Stimulated activated CD8-positive, alpha-beta memory T cell treated with anti-CD3 and anti-CD28 coated beads, Interleukin-7, amount 100 ng/mL, for 48 hours (primary cell): Measurements from ENCODE around the gene PTPRCAP.
"Not testable (repeated sequence)": the region's sequence is repeated elsewhere in the genome, so short reads cannot be mapped to it uniquely, and the experiment has no call there.

Source experiments
- DNase-seq, 2 donors: peaks; one replicate each; pipeline ENCODE4 v3.0.0-alpha.2; 2020; ENCODE audit warnings: low read depth in 1 of 2; ENCODE audit errors: extremely low read depth in 1 of 2

The PTPRCAP gene, protein sequence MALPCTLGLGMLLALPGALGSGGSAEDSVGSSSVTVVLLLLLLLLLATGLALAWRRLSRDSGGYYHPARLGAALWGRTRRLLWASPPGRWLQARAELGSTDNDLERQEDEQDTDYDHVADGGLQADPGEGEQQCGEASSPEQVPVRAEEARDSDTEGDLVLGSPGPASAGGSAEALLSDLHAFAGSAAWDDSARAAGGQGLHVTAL

DNA sequence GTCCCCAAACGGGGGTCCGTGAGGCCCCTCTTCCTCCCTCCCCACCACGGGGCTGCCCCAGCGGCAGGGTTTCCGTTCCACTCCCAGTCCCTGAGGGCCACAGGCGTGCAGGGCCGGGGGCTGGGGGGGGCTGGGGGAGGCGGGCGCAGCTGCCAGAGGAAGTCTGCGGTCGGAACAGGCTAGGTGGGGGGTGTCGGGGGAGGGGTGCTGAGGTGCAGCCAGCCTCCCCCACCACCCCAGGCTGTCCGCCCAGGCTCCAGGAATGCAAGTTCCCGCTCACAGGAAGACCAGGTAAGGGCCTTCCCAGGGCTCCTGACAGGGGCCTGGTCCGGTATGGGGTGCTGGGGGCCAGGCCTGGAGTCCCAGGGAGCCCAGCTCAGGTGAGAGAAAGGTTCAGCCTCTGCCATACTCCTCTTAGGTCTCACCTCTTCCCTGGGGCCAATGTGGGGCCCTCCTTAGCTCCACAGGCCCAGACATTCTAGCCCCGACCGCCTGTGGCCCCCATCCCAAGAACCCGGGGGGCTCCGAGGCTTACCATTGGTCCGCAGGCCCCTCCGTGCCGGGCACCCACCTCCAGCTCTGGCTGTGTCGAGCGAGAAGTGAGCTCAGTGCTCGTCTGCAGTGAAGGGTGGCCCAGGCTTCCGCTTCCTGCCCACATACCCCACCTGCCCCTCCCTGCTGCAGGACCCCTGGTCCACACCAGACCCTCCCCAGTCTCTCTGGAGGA, at the start of gene PTPRCAP:
Gene PTPRCAP (minus strand): TSS at position 601 of the 727 bp plus-strand sequence. CDS start 63 bp downstream, at position 538.
- no peak for DNase-seq

- peak in 1 of 2 donors; percentile 70 for DNase-seq
Measured at GRCh38 chr11:67486481-67487195, 49.2 kb upstream of the PTPRCAP start.

DNA sequence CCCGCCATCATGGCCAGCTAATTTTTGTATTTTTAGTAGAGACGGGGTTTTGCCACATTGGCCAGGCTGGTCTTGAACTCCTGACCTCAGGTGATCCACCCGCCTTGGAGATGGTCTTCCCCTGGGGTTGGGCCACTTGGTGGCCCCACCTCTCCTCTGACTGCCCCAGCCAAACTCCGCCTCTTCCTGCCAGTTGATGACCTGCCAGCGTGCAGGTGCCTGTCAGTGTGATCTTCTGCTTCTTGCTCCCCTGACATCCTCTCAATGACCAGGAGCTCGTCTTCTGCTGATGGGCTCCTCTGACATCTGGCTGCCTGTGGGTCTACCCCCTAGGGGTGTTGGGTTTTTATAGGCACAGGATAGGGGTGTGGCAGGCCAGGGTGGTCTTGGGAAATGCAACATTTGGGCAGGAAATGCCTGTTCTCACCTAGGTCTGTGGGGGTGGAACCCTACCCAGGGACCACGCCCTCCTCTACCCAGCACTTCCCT, 48.4 kb upstream of the PTPRCAP start:
- peak in 1 of 2 donors; percentile 70 for DNase-seq

DNA sequence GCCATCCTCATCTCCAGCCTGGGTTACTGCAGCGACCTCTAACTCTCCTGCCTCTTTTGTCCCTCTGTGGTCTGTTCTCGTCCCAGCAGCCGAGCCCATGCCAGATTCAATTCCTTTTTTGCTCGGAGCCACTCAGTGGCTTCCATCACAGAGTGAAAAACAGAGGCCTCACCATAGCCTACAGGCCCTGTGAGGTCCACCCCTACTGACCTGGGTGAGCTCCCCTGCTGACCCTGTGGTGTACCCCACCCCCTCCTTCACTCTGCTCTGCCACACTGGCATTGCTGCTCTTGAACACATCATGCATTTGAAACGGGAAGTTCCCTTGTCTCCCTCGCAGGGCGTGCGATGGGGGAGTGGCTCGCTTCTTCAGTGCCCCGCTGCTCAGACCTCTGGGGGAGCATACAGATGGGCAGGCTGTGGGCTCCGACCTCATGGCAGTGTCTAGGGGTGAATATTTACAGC, 47.4 kb upstream of the PTPRCAP start:
- DNase-seq, result peak; percentile 70 to 84

GRCh38 chr11:67483831-67484665, 46.6 kb upstream of the PTPRCAP start:
- no peak for DNase-seq

- peak; percentile 91 to 96 for DNase-seq
Measured at GRCh38 chr11:67482827-67483798, 45.6 kb upstream of the PTPRCAP start, which contains the start of gene AIP. TSS of gene AIP (plus strand) at chr11:67483026. CDS start at chr11:67483159, 133 bp downstream.

DNA sequence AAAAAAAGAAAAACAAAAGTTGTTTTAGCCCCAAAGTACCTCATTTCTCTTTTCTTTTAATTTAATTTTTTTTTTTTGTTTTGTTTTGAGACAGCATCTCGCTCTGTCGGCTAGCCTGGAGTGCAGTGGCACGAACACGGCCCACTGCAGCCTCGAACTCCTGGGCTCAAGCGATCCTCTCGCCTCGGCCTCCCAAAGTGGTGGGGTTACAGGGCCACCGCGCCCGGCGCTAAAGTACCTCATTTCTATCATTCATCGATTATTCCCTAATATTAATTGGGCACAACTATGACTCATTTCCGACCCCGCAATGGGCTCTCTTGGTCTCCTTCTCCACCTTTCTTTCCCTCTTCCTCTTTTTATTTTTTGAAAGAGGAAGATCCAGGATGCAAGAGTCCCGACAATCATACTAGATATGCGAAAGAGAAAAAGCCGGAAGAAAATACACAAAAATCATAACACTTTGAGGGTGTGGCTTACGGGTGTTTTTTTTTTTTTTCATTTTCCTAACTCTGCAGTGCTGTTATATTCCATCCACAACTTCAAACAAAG, 44.9 kb upstream of the PTPRCAP start:
- no peak for DNase-seq

GRCh38 chr11:67477344-67478050, 40.0 kb upstream of the PTPRCAP start:
- not testable (repeated sequence) for DNase-seq

DNA sequence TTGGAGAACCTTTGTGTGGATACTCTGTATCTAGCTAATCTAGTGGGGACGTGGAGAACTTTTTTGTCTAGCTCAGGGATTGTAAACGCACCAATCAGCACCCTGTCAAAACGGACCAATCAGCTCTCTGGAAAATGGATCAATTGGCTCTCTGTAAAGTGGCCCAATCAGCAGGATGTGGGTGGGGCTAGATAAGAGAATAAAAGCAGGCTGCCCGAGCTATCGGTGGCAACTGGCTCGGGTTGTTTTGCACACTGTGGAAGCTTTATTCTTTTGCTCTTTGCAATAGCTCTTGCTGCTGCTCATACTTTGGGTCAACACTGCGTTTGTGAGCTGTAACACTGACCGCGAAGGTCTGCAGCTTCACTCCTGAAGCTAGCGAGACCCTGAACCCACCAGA, 39.2 kb upstream of the PTPRCAP start:
- DNase-seq, result not testable (repeated sequence)

DNA sequence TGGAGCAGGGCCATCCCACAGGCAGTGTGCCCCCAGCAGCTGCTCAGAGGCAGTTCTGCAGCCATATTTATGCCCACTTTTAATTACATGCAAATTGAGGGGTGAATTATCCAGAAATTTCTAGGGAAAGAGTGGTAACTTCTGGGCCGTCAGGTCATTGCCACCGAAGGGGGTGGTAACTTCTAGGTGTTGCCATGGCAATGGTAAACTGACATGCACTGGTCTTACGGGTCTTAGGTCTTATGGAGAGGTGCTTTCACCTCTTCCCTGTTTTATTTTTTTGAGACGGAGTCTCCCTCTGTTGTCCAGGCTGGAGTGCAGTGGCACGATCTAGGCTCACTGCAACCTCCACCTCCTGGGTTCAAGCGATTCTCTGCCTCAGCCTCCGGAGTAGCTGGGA, 35.4 kb upstream of the PTPRCAP start:
- DNase-seq, result no peak

DNA sequence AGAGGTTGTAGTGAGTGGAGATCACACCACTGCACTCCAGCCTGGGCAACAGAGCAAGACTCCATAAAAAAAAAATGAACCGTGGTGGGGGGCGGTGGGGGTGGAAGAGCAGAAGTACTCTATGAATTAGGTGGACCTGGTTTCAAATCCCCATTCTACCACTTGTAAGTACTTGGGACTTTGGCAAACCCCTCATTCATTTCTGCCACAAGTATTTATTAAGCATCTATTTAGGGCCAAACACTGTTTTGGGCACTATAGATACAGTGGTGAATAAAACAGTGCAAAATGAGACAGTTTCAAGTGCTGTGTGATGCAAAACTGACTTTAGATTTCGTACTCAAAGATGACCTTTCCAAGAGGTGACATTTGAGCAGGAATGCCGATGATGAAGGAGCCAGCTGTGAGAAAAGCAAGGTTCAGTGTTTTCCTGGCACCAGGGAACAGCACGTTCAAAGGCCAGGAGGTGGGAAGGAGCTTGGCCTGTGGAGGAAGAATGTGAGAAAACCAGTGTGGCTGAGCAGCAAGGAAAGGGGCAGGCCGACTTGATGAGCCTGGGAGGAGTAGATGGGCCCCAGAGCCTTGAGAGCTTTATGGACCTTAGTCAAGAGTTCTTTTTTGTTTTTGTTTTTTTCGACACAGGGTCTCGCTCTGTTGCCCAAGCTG, 33.0 kb upstream of the PTPRCAP start:
- no peak for DNase-seq

- no peak for DNase-seq
Measured at GRCh38 chr11:67469508-67469811, 32.0 kb upstream of the PTPRCAP start.

- DNase-seq, result peak; percentile 84 to 85
Measured at GRCh38 chr11:67468759-67469507, 31.5 kb upstream of the PTPRCAP start, which contains the start of gene TMEM134. TSS of gene TMEM134 (minus strand) at chr11:67469251. CDS start at chr11:67469192, 59 bp downstream.

DNA sequence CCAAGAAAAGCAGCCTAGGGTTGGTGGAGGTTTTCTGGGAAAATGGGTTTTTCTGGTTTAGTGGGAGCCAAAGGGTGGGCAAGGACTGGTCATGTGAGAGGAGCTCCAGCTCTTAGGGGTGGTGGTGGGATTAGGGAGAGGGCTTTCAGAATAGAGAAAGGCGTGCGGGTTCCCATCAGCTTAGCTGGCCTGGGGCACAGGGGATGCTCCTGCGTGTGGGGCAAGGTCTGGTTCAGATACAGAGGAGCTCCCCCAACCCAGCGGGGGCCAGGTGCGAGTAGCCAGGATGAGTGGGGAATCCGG, 30.9 kb upstream of the PTPRCAP start:
- DNase-seq, result no peak

DNA sequence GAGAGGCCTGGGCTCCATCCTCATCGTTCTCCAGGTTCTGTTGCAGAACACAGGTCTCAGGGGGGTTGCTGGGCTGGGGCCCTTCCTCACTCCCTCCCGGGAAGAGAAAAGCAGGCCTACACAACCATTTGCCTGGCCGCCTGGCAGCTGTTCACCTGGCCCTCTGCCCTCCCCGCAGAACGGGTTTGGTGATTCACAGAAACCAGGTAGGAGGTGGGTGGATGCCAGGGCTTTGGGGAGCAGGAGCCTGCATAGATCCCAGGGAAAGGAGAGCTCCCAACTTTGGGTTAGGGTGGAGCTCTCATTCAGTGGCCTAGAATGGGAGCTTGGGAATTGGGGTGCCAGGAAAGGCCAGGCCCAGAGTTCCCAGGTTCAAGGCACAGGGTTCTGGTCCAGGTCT, 30.6 kb upstream of the PTPRCAP start:
- DNase-seq, result no peak

GRCh38 chr11:67466962-67467771, 29.7 kb upstream of the PTPRCAP start:
- DNase-seq, result no peak

DNA sequence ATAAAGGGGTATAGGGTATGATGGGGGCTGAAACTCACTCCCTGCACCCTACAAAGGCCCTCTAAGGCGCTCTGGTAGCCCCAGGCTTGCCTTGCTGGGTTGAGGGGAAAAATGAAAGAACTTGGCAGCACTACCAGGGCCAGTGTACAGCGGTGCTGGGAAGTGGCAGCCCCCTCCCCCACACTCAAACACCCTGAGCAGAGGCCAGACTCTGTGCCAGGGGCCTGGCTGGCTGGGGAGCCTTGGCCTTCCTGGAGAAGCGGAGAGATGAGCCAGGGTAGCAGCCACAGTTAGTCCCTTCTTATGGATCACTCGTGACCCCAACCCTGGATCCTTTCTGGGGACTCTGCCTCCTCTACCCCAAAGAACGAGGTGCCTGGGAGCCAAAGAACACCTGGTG, 28.9 kb upstream of the PTPRCAP start:
- DNase-seq, result no peak
